ENCODE data around the gene CSH2. TPM values are rescaled to one million over a fixed set of nuclear protein-coding genes. Genes with fewer than 3 reads are reported as not detected.

The CSH2 gene
- total RNA-seq, 1 experiment from 2014 or later: not detected

DNA sequence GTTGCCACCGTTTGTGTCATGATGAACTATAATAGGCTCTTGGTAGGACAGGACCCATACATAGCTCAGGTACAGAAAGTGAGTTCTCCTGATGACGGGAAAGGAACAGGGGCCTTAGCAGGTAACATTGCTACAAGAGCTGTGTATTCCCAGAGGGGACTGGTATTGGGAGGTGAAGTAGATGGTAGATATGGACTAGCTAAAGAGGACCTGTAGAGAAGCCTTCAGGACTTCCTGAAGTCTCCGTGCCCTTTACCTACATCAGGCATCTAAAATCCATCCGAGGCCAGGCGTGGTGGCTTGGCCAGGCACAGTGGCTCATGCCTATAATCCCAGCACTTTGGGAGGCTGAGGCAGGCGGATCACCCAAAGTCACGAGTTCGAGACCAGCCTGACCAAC lies 18.3 kb downstream of the CSH2 start:
- no peaks in the 10 kb centered on the region for H3K4me1 Mint-ChIP-seq
- H2BK5ac ChIP-seq (ENCODE audit: insufficient read length, low read length): no peak overlapping the region
- no peak overlapping the region for H4K5ac ChIP-seq (ENCODE audit: insufficient read length, low read depth, low read length)
- no peak overlapping the region for H2AK5ac ChIP-seq (ENCODE audit: insufficient read length, low read length)
- TF ChIP-seq, protein P1, sequence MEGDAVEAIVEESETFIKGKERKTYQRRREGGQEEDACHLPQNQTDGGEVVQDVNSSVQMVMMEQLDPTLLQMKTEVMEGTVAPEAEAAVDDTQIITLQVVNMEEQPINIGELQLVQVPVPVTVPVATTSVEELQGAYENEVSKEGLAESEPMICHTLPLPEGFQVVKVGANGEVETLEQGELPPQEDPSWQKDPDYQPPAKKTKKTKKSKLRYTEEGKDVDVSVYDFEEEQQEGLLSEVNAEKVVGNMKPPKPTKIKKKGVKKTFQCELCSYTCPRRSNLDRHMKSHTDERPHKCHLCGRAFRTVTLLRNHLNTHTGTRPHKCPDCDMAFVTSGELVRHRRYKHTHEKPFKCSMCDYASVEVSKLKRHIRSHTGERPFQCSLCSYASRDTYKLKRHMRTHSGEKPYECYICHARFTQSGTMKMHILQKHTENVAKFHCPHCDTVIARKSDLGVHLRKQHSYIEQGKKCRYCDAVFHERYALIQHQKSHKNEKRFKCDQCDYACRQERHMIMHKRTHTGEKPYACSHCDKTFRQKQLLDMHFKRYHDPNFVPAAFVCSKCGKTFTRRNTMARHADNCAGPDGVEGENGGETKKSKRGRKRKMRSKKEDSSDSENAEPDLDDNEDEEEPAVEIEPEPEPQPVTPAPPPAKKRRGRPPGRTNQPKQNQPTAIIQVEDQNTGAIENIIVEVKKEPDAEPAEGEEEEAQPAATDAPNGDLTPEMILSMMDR (conservative IDR thresholded peaks at IDR 0.05): no peak
- no peaks in the 10 kb centered on the region for H3K79me2 ChIP-seq (ENCODE audit: insufficient read depth, low read length)
- H3K79me1 ChIP-seq (ENCODE audit: insufficient read depth, low read depth, low read length, poor library complexity, severe bottlenecking): no peaks in the 10 kb centered on the region
- no peak overlapping the region for H3K27ac Mint-ChIP-seq
- H3K27ac ChIP-seq (ENCODE audit: insufficient read length, low read depth, low read length): no peak overlapping the region
- no peak overlapping the region for H2BK15ac ChIP-seq (ENCODE audit: low read depth, low read length)
- no peak overlapping the region for H2BK12ac ChIP-seq (ENCODE audit: insufficient read length, low read depth, low read length)
- H2BK20ac ChIP-seq (ENCODE audit: low read depth, low read length, poor library complexity, severe bottlenecking): no peak overlapping the region
- no CpG with 5 or more reads among the region's 8 CpGs for WGBS (ENCODE audit: extremely low coverage, insufficient read length, low lambda C conversion rate)
- H3K18ac ChIP-seq (ENCODE audit: insufficient read length, low read depth, low read length): no peak overlapping the region
- H3K23me2 ChIP-seq (ENCODE audit: insufficient read length, low read depth, low read length, poor library complexity, severe bottlenecking): no peaks in the 10 kb centered on the region
- H3K4ac ChIP-seq (ENCODE audit: low read depth, low read length): no peak overlapping the region
- H3K9me3 ChIP-seq (ENCODE audit: control insufficient read depth, low read depth, low read length): no peaks in the 10 kb centered on the region
- no peak overlapping the region for H4K91ac ChIP-seq (ENCODE audit: insufficient read length, low read depth, low read length)
- no peak for DNase-seq
- peaks cover 40% of the 10 kb centered on the region for H3K27me3 Mint-ChIP-seq (ENCODE audit: low read depth)
- no peak overlapping the region for H3K23ac ChIP-seq (ENCODE audit: insufficient read length, low read depth, low read length)
- no peaks in the 10 kb centered on the region for H3K36me3 Mint-ChIP-seq (ENCODE audit: insufficient read depth in 1 of 3, low read depth in 3 of 3)
- no peaks in the 10 kb centered on the region for H3K27me3 ChIP-seq (ENCODE audit: insufficient read depth, low read length)
- no peak overlapping the region for H2AFZ ChIP-seq (ENCODE audit: low read length)
- no peak overlapping the region for H3K14ac ChIP-seq (ENCODE audit: insufficient read depth, low read length)
- no peak overlapping the region for H2BK120ac ChIP-seq (ENCODE audit: low read depth, low read length, poor library complexity, severe bottlenecking)
- H3K4me1 ChIP-seq (ENCODE audit: insufficient read depth, low read length): no peaks in the 10 kb centered on the region
- H3K9ac ChIP-seq (ENCODE audit: extremely low read depth, insufficient read length, low read length): no peak overlapping the region
- no peak overlapping the region for H3K4me2 ChIP-seq (ENCODE audit: insufficient read depth, insufficient read length, low read length)
- no peak overlapping the region for H3T11ph ChIP-seq (ENCODE audit: low read length)
- no peak overlapping the region for H3K4me3 Mint-ChIP-seq
- no peak overlapping the region for H3K56ac ChIP-seq (ENCODE audit: insufficient read length, low read depth, low read length)
- no peaks in the 10 kb centered on the region for H3K9me3 Mint-ChIP-seq
- H4K8ac ChIP-seq (replicated peaks; ENCODE audit: insufficient read length, low read depth, low read length): no peak overlapping the region
- no peaks in the 10 kb centered on the region for H4K20me1 ChIP-seq (ENCODE audit: control insufficient read depth, insufficient read depth, insufficient read length)

Data from H9 (cell line).